Endothelial cell of umbilical vein (primary cell): ENCODE measurements around the gene SPRR3. TPM values are rescaled to one million over a fixed set of nuclear protein-coding genes. Genes with fewer than 3 reads are reported as not detected.

Experiments used
- BruUV-seq: library from RNA; stranded (reverse); fragments of 400-500 nt; replicated peaks from 2 replicates; lab custom pipeline; 2021; lab: Mats Ljungman, UMichigan
- CTCF ChIA-PET: fragments of 300-600, 350-600 bp; sonication (Branson Sonifier 250); formaldehyde crosslinking; loops from one replicate; lab custom pipeline; 2021; ENCODE audit warnings: antibody characterized with exemption, inconsistent platforms; lab: Charles Lee
- POLR2A ChIA-PET: fragments of 300-600, 350-600 bp; sonication (Branson Sonifier 250); formaldehyde crosslinking; loops from one replicate; lab custom pipeline; 2021; ENCODE audit warnings: antibody characterized with exemption, inconsistent platforms; lab: Charles Lee
- DNase-seq: peaks from one replicate; pipeline ENCODE4 v3.0.0-alpha.2; 2011; ENCODE audit warnings: low read depth, low spot score
- FAIRE-seq: peaks from 2 replicates; lab custom pipeline; 2011; peaks lifted over from hg19 to GRCh38; lab: Jason Lieb, UNC
- H2AFZ ChIP-seq: 2 replicates; pipeline ENCODE4 v1.6.0; 2012; ENCODE audit warnings: low read depth, low read length, control low read depth, inconsistent platforms
- H3K27ac ChIP-seq: 2 replicates; pipeline ENCODE4 v1.5.1; 2011; ENCODE audit warnings: low read depth, mild to moderate bottlenecking, control low read depth, low read length, moderate library complexity; ENCODE audit not compliant: insufficient read depth
- H3K27me3 ChIP-seq, 2 experiments: 2 replicates each; pipeline versions ENCODE4 v1.6.0 to v1.6.1; 2011; ENCODE audit warnings: low read length in 2 of 2, mixed read lengths in 1 of 2; ENCODE audit not compliant: control insufficient read depth in 2 of 2, insufficient read depth in 2 of 2
- H3K36me3 ChIP-seq, 2 experiments: 2 replicates in 1 of 2; 3 replicates in 1 of 2; pipeline ENCODE4 v1.5.1; 2011; ENCODE audit warnings: low read length in 2 of 2, mild to moderate bottlenecking in 1 of 2, moderate library complexity in 1 of 2; ENCODE audit not compliant: control insufficient read depth in 2 of 2, insufficient read depth in 2 of 2; ENCODE audit errors: extremely low read depth in 1 of 2
- H3K4me1 ChIP-seq: 3 replicates; pipeline ENCODE4 v1.5.1; 2011; ENCODE audit warnings: mild to moderate bottlenecking, low read length; ENCODE audit not compliant: control insufficient read depth, insufficient read depth; ENCODE audit errors: extremely low read depth
- H3K4me2 ChIP-seq: 2 replicates; pipeline ENCODE4 v1.6.1; 2011; ENCODE audit warnings: low read length, control low read depth, mixed read lengths; ENCODE audit not compliant: insufficient read depth
- H3K4me3 ChIP-seq, 3 experiments: fragments of 200-600 bp in 1 of 3; sonication (generic), shearing (Covaris generic) in 1 of 3; replicated peaks in 1 of 3; 2 replicates each; pipeline ENCODE4 v1.5.1; 2011 to 2016; ENCODE audit warnings: control low read depth in 3 of 3, low read length in 3 of 3, mild to moderate bottlenecking in 2 of 3, inconsistent platforms in 1 of 3, low read depth in 1 of 3, moderate library complexity in 1 of 3; ENCODE audit not compliant: insufficient read depth in 1 of 3
- H3K79me2 ChIP-seq: 2 replicates; pipeline ENCODE4 v1.6.0; 2012; ENCODE audit warnings: low read length, inconsistent platforms; ENCODE audit not compliant: control insufficient read depth, insufficient read depth
- H3K9ac ChIP-seq: replicated peaks from 2 replicates; pipeline ENCODE3; 2011; ENCODE audit warnings: low read length, control low read depth; ENCODE audit not compliant: insufficient read depth; ENCODE audit errors: extremely low read depth
- H3K9me1 ChIP-seq: replicated peaks from 3 replicates; pipeline ENCODE4 v1.6.0; 2011; ENCODE audit warnings: mild to moderate bottlenecking, low read length; ENCODE audit not compliant: control insufficient read depth, insufficient read depth; ENCODE audit errors: extremely low read depth
- H3K9me3 ChIP-seq: replicated peaks from 2 replicates; pipeline ENCODE4 v1.5.1; 2012; ENCODE audit warnings: low read length, inconsistent platforms; ENCODE audit not compliant: control insufficient read depth, insufficient read depth
- H4K20me1 ChIP-seq: replicated peaks from 2 replicates; pipeline ENCODE3; 2011; ENCODE audit warnings: mild to moderate bottlenecking, low read length; ENCODE audit not compliant: control insufficient read depth, insufficient read depth; ENCODE audit errors: extremely low read depth
- EZH2 ChIP-seq: IDR thresholded peaks from 2 replicates; pipeline ENCODE4 v1.6.1; 2012; ENCODE audit warnings: borderline replicate concordance, low read depth, mild to moderate bottlenecking, moderate library complexity, low read length, inconsistent platforms; ENCODE audit not compliant: severe bottlenecking
- FOS ChIP-seq: IDR thresholded peaks from 2 replicates; pipeline ENCODE4 v1.6.1; 2011; ENCODE audit warnings: mild to moderate bottlenecking, low read length, moderate library complexity, borderline replicate concordance; ENCODE audit not compliant: insufficient read depth
- GATA2 ChIP-seq: IDR thresholded peaks from 2 replicates; pipeline ENCODE4 v1.7.0; 2011; ENCODE audit warnings: low read depth, mild to moderate bottlenecking, moderate library complexity, mixed read lengths, low read length; ENCODE audit not compliant: insufficient read length, insufficient read depth
- JUN ChIP-seq: IDR thresholded peaks from 2 replicates; pipeline ENCODE4 v1.6.1; 2011; ENCODE audit warnings: borderline replicate concordance, low read depth; ENCODE audit not compliant: insufficient read length, insufficient read depth
- MAX ChIP-seq: IDR thresholded peaks from 2 replicates; pipeline ENCODE4 v1.6.1; 2011; ENCODE audit not compliant: insufficient read depth, insufficient read length
- MYC ChIP-seq: IDR thresholded peaks from one replicate; pipeline ENCODE4 v1.6.1; 2011; ENCODE audit warnings: mild to moderate bottlenecking, low read depth, low read length
- POLR2A ChIP-seq: IDR thresholded peaks from 2 replicates; pipeline ENCODE4 v1.6.1; 2012; ENCODE audit warnings: low read depth, mild to moderate bottlenecking, control low read depth, low read length
- POLR2AphosphoS5 ChIP-seq: IDR thresholded peaks from 2 replicates; pipeline ENCODE4 v1.6.1; 2012; ENCODE audit warnings: low read depth, mild to moderate bottlenecking, control low read depth, low read length, moderate library complexity; ENCODE audit not compliant: insufficient read depth
- dilution Hi-C: fragments of 300-500 bp; cut with MboI; formaldehyde crosslinking; loops from one replicate; pipeline ENCODE4 v1.15.0; 2019; ENCODE audit warnings: low sequenced_read_pairs; ENCODE audit not compliant: extremely low pct_ligation_motif_present
- intact Hi-C: fragments of 100-400 bp; cut with micrococcal nuclease; formaldehyde crosslinking; loops from one replicate; pipeline ENCODE4 v1.10.0; 2022
- polyA plus RNA-seq, 4 experiments: library from polyadenylated mRNA; depleted of rRNA in 3 of 4; stranded (reverse) in 3 of 4; unstranded in 1 of 4; fragments of >200 nt; gene quantifications; 2 replicates each; pipeline versions ENCODE4 v1.2.1 to v1.2.3, GENCODE V29; 2011 to 2012; ENCODE audit warnings: missing spikeins in 1 of 4
- total RNA-seq: library from RNA; stranded (reverse); gene quantifications from 2 replicates; pipeline ENCODE4 v1.2.3, GENCODE V29; 2021
- TF ChIP-seq, protein P1 (sequence below), 2 donors: IDR thresholded peaks; 1 replicate in 1 of 2; 2 replicates in 1 of 2; pipeline ENCODE4 v1.5.1; 2011; ENCODE audit warnings: low read length in 2 of 2, mild to moderate bottlenecking in 2 of 2, moderate library complexity in 2 of 2, control low read depth in 1 of 2, inconsistent platforms in 1 of 2, low read depth in 1 of 2; ENCODE audit not compliant: insufficient read depth in 1 of 2; ENCODE audit errors: extremely low read depth in 1 of 2

Gene SPRR3
- total and polyA plus RNA-seq, 2 donors (not counting 3 experiments of a cell fraction or from before 2014, with no cell fraction given): not detected

DNA sequence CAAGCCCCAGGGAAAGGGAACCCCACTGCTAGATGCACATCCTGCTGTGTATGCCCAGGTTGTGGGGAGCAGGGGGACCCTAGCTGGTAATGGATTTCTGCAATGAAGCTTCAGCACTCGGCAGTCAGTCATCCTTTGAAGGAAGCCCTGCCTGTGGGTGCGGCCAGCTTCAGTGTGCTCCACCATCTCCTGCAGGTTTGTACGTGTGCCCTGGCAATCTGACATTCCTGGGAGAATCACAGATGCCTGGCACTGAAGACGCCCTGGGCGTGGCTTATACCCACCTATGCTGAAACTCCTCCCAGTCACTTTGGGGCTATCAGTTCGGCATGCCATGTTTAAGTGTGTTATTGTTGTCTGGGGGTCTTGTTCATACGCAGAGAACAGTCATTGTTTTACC is 47.8 kb upstream of the SPRR3 start:
- dilution Hi-C loops: no loop called here
- BruUV-seq: no TSS peak
- Histone ChIP-seq H3K9me3 (no peaks in the 10 kb centered on the region), H3K9me1 (no peaks in the 10 kb centered on the region), H3K4me1 (no peaks in the 10 kb centered on the region), H3K27ac (no peak overlapping the region), H2AFZ (no peak overlapping the region), H3K4me2 (no peak overlapping the region), H4K20me1 (no peaks in the 10 kb centered on the region), H3K27me3 (no peaks in the 10 kb centered on the region), H3K9ac (no peak overlapping the region), H3K4me3 (no peak overlapping the region), H3K36me3 (no peaks in the 10 kb centered on the region), H3K79me2 (no peaks in the 10 kb centered on the region)
- CTCF ChIA-PET: no interaction called here
- FAIRE-seq (no peak), DNase-seq (no peak)
- intact Hi-C loops: no loop called here
- no peak for TF ChIP-seq POLR2AphosphoS5
- TF ChIP-seq MAX: no peak
- no peak for TF ChIP-seq POLR2A
- no peak for TF ChIP-seq JUN
- no peak for TF ChIP-seq EZH2
- TF ChIP-seq FOS: no peak
- TF ChIP-seq, protein P1, sequence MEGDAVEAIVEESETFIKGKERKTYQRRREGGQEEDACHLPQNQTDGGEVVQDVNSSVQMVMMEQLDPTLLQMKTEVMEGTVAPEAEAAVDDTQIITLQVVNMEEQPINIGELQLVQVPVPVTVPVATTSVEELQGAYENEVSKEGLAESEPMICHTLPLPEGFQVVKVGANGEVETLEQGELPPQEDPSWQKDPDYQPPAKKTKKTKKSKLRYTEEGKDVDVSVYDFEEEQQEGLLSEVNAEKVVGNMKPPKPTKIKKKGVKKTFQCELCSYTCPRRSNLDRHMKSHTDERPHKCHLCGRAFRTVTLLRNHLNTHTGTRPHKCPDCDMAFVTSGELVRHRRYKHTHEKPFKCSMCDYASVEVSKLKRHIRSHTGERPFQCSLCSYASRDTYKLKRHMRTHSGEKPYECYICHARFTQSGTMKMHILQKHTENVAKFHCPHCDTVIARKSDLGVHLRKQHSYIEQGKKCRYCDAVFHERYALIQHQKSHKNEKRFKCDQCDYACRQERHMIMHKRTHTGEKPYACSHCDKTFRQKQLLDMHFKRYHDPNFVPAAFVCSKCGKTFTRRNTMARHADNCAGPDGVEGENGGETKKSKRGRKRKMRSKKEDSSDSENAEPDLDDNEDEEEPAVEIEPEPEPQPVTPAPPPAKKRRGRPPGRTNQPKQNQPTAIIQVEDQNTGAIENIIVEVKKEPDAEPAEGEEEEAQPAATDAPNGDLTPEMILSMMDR (IDR thresholded peaks at IDR 0.05; ENCODE audit: extremely low read depth in 1 of 2, insufficient read depth in 1 of 2, low read depth in 1 of 2, low read length in 2 of 2): no peak
- TF ChIP-seq MYC: no peak
- TF ChIP-seq GATA2: no peak
- POLR2A ChIA-PET: no interaction called here
